WERI-Rb-1 (cell line): ENCODE data around the gene NFKB1.

Experiments used
- DNase-seq: peaks from one replicate; pipeline ENCODE4 v3.0.0-alpha.2; 2020
- H3K27ac ChIP-seq: fragments of 250-450 bp; sonication (Bioruptor Pico); 2 replicates; pipeline ENCODE4 v1.5.1; 2020; ENCODE audit warnings: mild to moderate bottlenecking, moderate library complexity
- H3K27me3 ChIP-seq: fragments of 250-450 bp; sonication (Bioruptor Pico); 2 replicates; pipeline ENCODE4 v1.5.1; 2021; ENCODE audit warnings: mild to moderate bottlenecking, low read depth, moderate library complexity; ENCODE audit not compliant: insufficient read depth, severe bottlenecking
- H3K36me3 ChIP-seq: fragments of 250-450 bp; sonication (Bioruptor Pico); 2 replicates; pipeline ENCODE4 v1.5.1; 2020; ENCODE audit warnings: mild to moderate bottlenecking, moderate library complexity
- H3K4me3 ChIP-seq: 2 replicates; pipeline ENCODE4 v1.5.1; 2011; ENCODE audit warnings: low read depth, mild to moderate bottlenecking, control low read depth, low read length
- H3K9me3 ChIP-seq: fragments of 250-450 bp; sonication (Bioruptor Pico); 2 replicates; pipeline ENCODE4 v1.5.1; 2021; ENCODE audit warnings: mild to moderate bottlenecking, moderate library complexity; ENCODE audit not compliant: severe bottlenecking
- CTCF ChIP-seq: IDR thresholded peaks from 2 replicates; pipeline ENCODE4 v1.5.1; 2011; ENCODE audit warnings: low read depth, mild to moderate bottlenecking, control low read depth, inconsistent platforms, low read length

Gene NFKB1

GRCh38 chr4:102632241-102633065, 131.3 kb downstream of the NFKB1 start:
- no peaks in the 10 kb centered on the region for H3K27me3 ChIP-seq
- H3K4me3 ChIP-seq = no peak overlapping the region
- H3K36me3 ChIP-seq = peaks cover 9% of the 10 kb centered on the region
- no peak overlapping the region for H3K27ac ChIP-seq
- DNase-seq = no peak
- H3K9me3 ChIP-seq = no peaks in the 10 kb centered on the region
- no peak for TF ChIP-seq CTCF

GRCh38 chr4:102633100-102633499, 131.9 kb downstream of the NFKB1 start:
- Histone ChIP-seq H3K4me3 (no peak overlapping the region), H3K36me3 (peaks cover 13% of the 10 kb centered on the region), H3K27me3 (no peaks in the 10 kb centered on the region), H3K9me3 (no peaks in the 10 kb centered on the region), H3K27ac (no peak overlapping the region)
- no peak for TF ChIP-seq CTCF
- DNase-seq = no peak

- Histone ChIP-seq H3K9me3 (no peaks in the 10 kb centered on the region), H3K4me3 (no peak overlapping the region), H3K36me3 (peaks cover 22% of the 10 kb centered on the region), H3K27ac (no peak overlapping the region), H3K27me3 (no peaks in the 10 kb centered on the region)
- TF ChIP-seq CTCF = no peak
- no peak for DNase-seq
These were observed 136.2 kb downstream of the NFKB1 start for GRCh38 chr4:102637391-102637790.

- TF ChIP-seq CTCF = no peak
- Histone ChIP-seq H3K9me3 (no peaks in the 10 kb centered on the region), H3K4me3 (no peak overlapping the region), H3K36me3 (peaks cover 22% of the 10 kb centered on the region), H3K27me3 (no peaks in the 10 kb centered on the region), H3K27ac (no peak overlapping the region)
- no peak for DNase-seq
These were observed 137.5 kb downstream of the NFKB1 start for GRCh38 chr4:102638621-102639020.

- no peak for DNase-seq
- Histone ChIP-seq H3K36me3 (peaks cover 17% of the 10 kb centered on the region), H3K9me3 (no peaks in the 10 kb centered on the region), H3K27me3 (no peaks in the 10 kb centered on the region), H3K4me3 (no peak overlapping the region), H3K27ac (no peak overlapping the region)
- no peak for TF ChIP-seq CTCF
These were observed 138.4 kb downstream of the NFKB1 start for GRCh38 chr4:102639598-102639997.

GRCh38 chr4:102640669-102641068, 139.5 kb downstream of the NFKB1 start:
- TF ChIP-seq CTCF = no peak
- H3K36me3 ChIP-seq = peaks cover 15% of the 10 kb centered on the region
- H3K27me3 ChIP-seq = no peaks in the 10 kb centered on the region
- H3K27ac ChIP-seq = no peak overlapping the region
- H3K9me3 ChIP-seq = no peaks in the 10 kb centered on the region
- no peak overlapping the region for H3K4me3 ChIP-seq
- DNase-seq = no peak
